Measurements from ENCODE around the gene DCLK2.

Gene DCLK2

GRCh38 chr4:150037251-150037856 lies 40.9 kb upstream of the DCLK2 start:
- H3K9me3 ChIP-seq (ENCODE audit: control insufficient read depth, insufficient read depth, low read depth, low read length): no peaks in the 10 kb centered on the region
- ChIA-PET POLR2A (no interaction called here), CTCF (interaction anchor here (0.5 kb wide), 1 partner anchor 266 kb away, joined by 3 read pairs; no protein-coding TSS in a partner anchor)
- H3K4me1 ChIP-seq (ENCODE audit: control insufficient read depth, insufficient read depth, low read length): no peaks in the 10 kb centered on the region
- H3K4me3 ChIP-seq (ENCODE audit: low read depth, low read length): no peak overlapping the region
- H3K27ac ChIP-seq (ENCODE audit: extremely low read depth, low read depth, low read length): no peak overlapping the region
- TF ChIP-seq ZIC2 (tag by site-specific recombination; IDR thresholded peaks at IDR 0.05): peak; percentile 83
- peak; percentile 24; the same call in 1 of the 2 replicates for TF ChIP-seq ZNF664 (tag by site-specific recombination; IDR thresholded peaks at IDR 0.05)
- TF ChIP-seq ZSCAN30 (tag by site-specific recombination; IDR thresholded peaks at IDR 0.05): no peak
- H3K36me3 ChIP-seq (ENCODE audit: control insufficient read depth in 2 of 2, insufficient read depth in 1 of 2, low read length in 2 of 2): no peaks in the 10 kb centered on the region

- ChIA-PET POLR2A (no interaction called here), CTCF (no interaction called here)
- no peak overlapping the region for H3K4me3 ChIP-seq (ENCODE audit: low read depth, low read length)
- TF ChIP-seq ZNF777 (tag by site-specific recombination; IDR thresholded peaks at IDR 0.05; ENCODE audit: borderline replicate concordance) (no peak), ZNF274 (IDR thresholded peaks at IDR 0.05; ENCODE audit: low read length) (no peak), ZNF274 (tag by site-specific recombination; IDR thresholded peaks at IDR 0.05; ENCODE audit: borderline replicate concordance) (no peak), AEBP2 (tag by site-specific recombination; IDR thresholded peaks at IDR 0.05; ENCODE audit: borderline replicate concordance) (no peak), ZNF211 (tag by site-specific recombination; IDR thresholded peaks at IDR 0.05; ENCODE audit: low read depth) (no peak), BCL11A (tag by site-specific recombination; IDR thresholded peaks at IDR 0.05; ENCODE audit: low read depth) (no peak), FEZF1 (tag by site-specific recombination; IDR thresholded peaks at IDR 0.05) (no peak), ZNF596 (tag by site-specific recombination; IDR thresholded peaks at IDR 0.05) (no peak), ZNF354C (tag by site-specific recombination; IDR thresholded peaks at IDR 0.05; ENCODE audit: borderline replicate concordance, low read depth) (no peak), GFI1B (tag by site-specific recombination; IDR thresholded peaks at IDR 0.05) (no peak), ZNF2 (tag by site-specific recombination; IDR thresholded peaks at IDR 0.05) (no peak)
- TF ChIP-seq, protein P1, sequence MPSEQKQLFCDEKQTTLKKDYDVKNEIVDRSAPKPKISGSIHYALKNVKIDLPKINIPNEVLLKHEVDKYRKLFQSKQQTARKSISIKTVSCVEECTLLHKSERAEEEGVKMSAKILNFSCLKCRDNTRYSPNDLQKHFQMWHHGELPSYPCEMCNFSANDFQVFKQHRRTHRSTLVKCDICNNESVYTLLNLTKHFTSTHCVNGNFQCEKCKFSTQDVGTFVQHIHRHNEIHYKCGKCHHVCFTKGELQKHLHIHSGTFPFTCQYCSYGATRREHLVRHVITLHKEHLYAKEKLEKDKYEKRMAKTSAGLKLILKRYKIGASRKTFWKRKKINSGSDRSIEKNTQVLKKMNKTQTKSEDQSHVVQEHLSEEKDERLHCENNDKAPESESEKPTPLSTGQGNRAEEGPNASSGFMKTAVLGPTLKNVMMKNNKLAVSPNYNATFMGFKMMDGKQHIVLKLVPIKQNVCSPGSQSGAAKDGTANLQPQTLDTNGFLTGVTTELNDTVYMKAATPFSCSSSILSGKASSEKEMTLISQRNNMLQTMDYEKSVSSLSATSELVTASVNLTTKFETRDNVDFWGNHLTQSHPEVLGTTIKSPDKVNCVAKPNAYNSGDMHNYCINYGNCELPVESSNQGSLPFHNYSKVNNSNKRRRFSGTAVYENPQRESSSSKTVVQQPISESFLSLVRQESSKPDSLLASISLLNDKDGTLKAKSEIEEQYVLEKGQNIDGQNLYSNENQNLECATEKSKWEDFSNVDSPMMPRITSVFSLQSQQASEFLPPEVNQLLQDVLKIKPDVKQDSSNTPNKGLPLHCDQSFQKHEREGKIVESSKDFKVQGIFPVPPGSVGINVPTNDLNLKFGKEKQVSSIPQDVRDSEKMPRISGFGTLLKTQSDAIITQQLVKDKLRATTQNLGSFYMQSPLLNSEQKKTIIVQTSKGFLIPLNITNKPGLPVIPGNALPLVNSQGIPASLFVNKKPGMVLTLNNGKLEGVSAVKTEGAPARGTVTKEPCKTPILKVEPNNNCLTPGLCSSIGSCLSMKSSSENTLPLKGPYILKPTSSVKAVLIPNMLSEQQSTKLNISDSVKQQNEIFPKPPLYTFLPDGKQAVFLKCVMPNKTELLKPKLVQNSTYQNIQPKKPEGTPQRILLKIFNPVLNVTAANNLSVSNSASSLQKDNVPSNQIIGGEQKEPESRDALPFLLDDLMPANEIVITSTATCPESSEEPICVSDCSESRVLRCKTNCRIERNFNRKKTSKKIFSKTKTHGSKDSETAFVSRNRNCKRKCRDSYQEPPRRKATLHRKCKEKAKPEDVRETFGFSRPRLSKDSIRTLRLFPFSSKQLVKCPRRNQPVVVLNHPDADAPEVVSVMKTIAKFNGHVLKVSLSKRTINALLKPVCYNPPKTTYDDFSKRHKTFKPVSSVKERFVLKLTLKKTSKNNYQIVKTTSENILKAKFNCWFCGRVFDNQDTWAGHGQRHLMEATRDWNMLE (tag by site-specific recombination; conservative IDR thresholded peaks at IDR 0.05; ENCODE audit: low read depth): no peak
- TF ChIP-seq, protein P2, sequence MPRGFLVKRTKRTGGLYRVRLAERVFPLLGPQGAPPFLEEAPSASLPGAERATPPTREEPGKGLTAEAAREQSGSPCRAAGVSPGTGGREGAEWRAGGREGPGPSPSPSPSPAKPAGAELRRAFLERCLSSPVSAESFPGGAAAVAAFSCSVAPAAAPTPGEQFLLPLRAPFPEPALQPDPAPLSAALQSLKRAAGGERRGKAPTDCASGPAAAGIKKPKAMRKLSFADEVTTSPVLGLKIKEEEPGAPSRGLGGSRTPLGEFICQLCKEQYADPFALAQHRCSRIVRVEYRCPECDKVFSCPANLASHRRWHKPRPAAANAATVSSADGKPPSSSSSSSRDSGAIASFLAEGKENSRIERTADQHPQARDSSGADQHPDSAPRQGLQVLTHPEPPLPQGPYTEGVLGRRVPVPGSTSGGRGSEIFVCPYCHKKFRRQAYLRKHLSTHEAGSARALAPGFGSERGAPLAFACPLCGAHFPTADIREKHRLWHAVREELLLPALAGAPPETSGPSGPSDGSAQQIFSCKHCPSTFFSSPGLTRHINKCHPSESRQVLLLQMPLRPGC (tag by site-specific recombination; IDR thresholded peaks at IDR 0.05): no peak
- TF ChIP-seq, protein P3, sequence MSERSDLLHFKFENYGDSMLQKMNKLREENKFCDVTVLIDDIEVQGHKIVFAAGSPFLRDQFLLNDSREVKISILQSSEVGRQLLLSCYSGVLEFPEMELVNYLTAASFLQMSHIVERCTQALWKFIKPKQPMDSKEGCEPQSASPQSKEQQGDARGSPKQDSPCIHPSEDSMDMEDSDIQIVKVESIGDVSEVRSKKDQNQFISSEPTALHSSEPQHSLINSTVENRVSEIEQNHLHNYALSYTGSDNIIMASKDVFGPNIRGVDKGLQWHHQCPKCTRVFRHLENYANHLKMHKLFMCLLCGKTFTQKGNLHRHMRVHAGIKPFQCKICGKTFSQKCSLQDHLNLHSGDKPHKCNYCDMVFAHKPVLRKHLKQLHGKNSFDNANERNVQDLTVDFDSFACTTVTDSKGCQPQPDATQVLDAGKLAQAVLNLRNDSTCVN (tag by site-specific recombination; optimal IDR thresholded peaks at IDR 0.05): no peak
- TF ChIP-seq, protein P4, sequence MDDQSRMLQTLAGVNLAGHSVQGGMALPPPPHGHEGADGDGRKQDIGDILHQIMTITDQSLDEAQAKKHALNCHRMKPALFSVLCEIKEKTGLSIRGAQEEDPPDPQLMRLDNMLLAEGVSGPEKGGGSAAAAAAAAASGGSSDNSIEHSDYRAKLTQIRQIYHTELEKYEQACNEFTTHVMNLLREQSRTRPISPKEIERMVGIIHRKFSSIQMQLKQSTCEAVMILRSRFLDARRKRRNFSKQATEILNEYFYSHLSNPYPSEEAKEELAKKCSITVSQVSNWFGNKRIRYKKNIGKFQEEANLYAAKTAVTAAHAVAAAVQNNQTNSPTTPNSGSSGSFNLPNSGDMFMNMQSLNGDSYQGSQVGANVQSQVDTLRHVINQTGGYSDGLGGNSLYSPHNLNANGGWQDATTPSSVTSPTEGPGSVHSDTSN (CRISPR knock-in tag; IDR thresholded peaks at IDR 0.05): no peak
- H3K9me3 ChIP-seq (ENCODE audit: control insufficient read depth, insufficient read depth, low read depth, low read length): no peaks in the 10 kb centered on the region
- H3K36me3 ChIP-seq (ENCODE audit: control insufficient read depth in 2 of 2, insufficient read depth in 1 of 2, low read length in 2 of 2): no peaks in the 10 kb centered on the region
- H3K27ac ChIP-seq (ENCODE audit: extremely low read depth, low read depth, low read length): no peak overlapping the region
- no peaks in the 10 kb centered on the region for H3K4me1 ChIP-seq (ENCODE audit: control insufficient read depth, insufficient read depth, low read length)
These were observed 39.7 kb upstream of the DCLK2 start for GRCh38 chr4:150038335-150039076.
